Body of pancreas (tissue), 4 donors: ENCODE data around the gene TAF1C.

ENCODE experiments used
- POLR2A ChIP-seq, 3 donors: fragments of 450-650 bp; IDR thresholded peaks; one replicate each; pipeline ENCODE4 v1.6.1; 2016; ENCODE audit warnings: antibody characterized with exemption in 3 of 3, mild to moderate bottlenecking in 2 of 3
- TF ChIP-seq, protein P1 (sequence below), 7 experiments: fragments of 450-650 bp in 4 of 7; fragments of 200-600 bp in 3 of 7; sonication (generic) in 3 of 7; IDR thresholded peaks; one replicate each; pipeline ENCODE4 v1.5.1; 2016 to 2019; ENCODE audit warnings: antibody characterized with exemption in 7 of 7

DNA sequence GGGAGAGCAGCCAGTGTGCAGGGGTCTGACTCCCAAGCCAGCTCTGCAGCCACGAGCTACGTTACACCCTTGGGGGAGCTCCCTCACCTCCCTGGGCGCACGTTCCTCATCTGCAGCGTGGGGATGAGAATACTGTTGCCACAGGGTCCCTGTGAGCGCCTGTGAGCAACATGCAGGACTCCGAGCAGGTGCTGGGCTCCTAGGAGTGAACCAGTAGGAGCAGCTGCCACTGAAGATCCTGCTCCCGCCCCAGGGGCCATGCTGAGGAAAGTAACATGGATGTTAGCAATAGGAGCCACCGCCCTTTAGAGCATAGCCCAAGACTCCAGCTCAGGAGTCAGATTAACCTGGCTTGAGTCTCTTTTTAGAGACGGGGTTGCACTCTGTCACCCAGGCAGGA, 25.8 kb downstream of the TAF1C start:
- TF ChIP-seq, protein P1, sequence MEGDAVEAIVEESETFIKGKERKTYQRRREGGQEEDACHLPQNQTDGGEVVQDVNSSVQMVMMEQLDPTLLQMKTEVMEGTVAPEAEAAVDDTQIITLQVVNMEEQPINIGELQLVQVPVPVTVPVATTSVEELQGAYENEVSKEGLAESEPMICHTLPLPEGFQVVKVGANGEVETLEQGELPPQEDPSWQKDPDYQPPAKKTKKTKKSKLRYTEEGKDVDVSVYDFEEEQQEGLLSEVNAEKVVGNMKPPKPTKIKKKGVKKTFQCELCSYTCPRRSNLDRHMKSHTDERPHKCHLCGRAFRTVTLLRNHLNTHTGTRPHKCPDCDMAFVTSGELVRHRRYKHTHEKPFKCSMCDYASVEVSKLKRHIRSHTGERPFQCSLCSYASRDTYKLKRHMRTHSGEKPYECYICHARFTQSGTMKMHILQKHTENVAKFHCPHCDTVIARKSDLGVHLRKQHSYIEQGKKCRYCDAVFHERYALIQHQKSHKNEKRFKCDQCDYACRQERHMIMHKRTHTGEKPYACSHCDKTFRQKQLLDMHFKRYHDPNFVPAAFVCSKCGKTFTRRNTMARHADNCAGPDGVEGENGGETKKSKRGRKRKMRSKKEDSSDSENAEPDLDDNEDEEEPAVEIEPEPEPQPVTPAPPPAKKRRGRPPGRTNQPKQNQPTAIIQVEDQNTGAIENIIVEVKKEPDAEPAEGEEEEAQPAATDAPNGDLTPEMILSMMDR (IDR thresholded peaks at IDR 0.05) = no peak
- TF ChIP-seq POLR2A (IDR thresholded peaks at IDR 0.05) = no peak
